IPS-20b (cell line): ENCODE measurements around the gene SCTR.

Source experiments
- H3K27ac ChIP-seq: one replicate; pipeline ENCODE4 v1.5.1; 2013; ENCODE audit warnings: low read length
- H3K27me3 ChIP-seq: 2 replicates; pipeline ENCODE4 v1.6.1; 2013; ENCODE audit warnings: mild to moderate bottlenecking, low read length, inconsistent platforms; ENCODE audit not compliant: insufficient read depth
- H3K36me3 ChIP-seq: 2 replicates; pipeline ENCODE4 v1.6.1; 2013; ENCODE audit warnings: low read depth, mild to moderate bottlenecking, inconsistent platforms, low read length, moderate library complexity; ENCODE audit not compliant: insufficient read depth
- H3K4me1 ChIP-seq: 2 replicates; pipeline ENCODE4 v1.6.1; 2013; ENCODE audit warnings: mild to moderate bottlenecking, control low read depth, inconsistent platforms, low read length, moderate library complexity; ENCODE audit not compliant: insufficient read depth
- H3K4me3 ChIP-seq: 2 replicates; pipeline ENCODE4 v1.5.1; 2013; ENCODE audit warnings: mild to moderate bottlenecking, low read length, inconsistent platforms
- H3K9ac ChIP-seq: 2 replicates; pipeline ENCODE4 v1.6.1; 2013; ENCODE audit warnings: low read depth, mild to moderate bottlenecking, inconsistent platforms, low read length, moderate library complexity
- H3K9me3 ChIP-seq: 2 replicates; pipeline ENCODE4 v1.6.1; 2013; ENCODE audit warnings: mild to moderate bottlenecking, low read depth, low read length, inconsistent platforms; ENCODE audit not compliant: insufficient read depth

The SCTR gene

GRCh38 chr2:119544939-119545475, 20.7 kb upstream of the SCTR start:
- H3K9ac ChIP-seq = peak overlapping the region; percentile 77; the same call in 1 of the 2 replicates
- peaks cover 25% of the 10 kb centered on the region for H3K27me3 ChIP-seq
- H3K9me3 ChIP-seq = no peaks in the 10 kb centered on the region
- H3K4me3 ChIP-seq = peak overlapping the region; percentile 74
- H3K27ac ChIP-seq = no peak overlapping the region
- no peaks in the 10 kb centered on the region for H3K4me1 ChIP-seq
- H3K36me3 ChIP-seq = no peaks in the 10 kb centered on the region

GRCh38 chr2:119544075-119544938, 20.0 kb upstream of the SCTR start, which contains the start of gene CFAP221:
CFAP221 (plus strand) TSS chr2:119544449; CDS start chr2:119546132, 1,683 bp downstream.
- H3K4me3 ChIP-seq = peak within 1 kb of the TSS; percentile 74
- no peaks in the 10 kb centered on the region for H3K9me3 ChIP-seq
- peak within 1 kb of the TSS; percentile 77 for H3K9ac ChIP-seq
- no peak within 1 kb of the TSS for H3K27ac ChIP-seq
- no peaks in the 10 kb centered on the region for H3K4me1 ChIP-seq
- no peaks in the 10 kb centered on the region for H3K36me3 ChIP-seq
- H3K27me3 ChIP-seq = peaks cover 25% of the 10 kb centered on the region

GRCh38 chr2:119541476-119541875, 17.2 kb upstream of the SCTR start:
- no peaks in the 10 kb centered on the region for H3K4me1 ChIP-seq
- no peaks in the 10 kb centered on the region for H3K36me3 ChIP-seq
- no peaks in the 10 kb centered on the region for H3K9me3 ChIP-seq
- peaks cover 24% of the 10 kb centered on the region for H3K27me3 ChIP-seq
- no peak overlapping the region for H3K9ac ChIP-seq
- no peak overlapping the region for H3K27ac ChIP-seq
- H3K4me3 ChIP-seq = no peak overlapping the region

GRCh38 chr2:119537792-119538191, 13.5 kb upstream of the SCTR start:
- Histone ChIP-seq H3K4me3 (no peak overlapping the region), H3K9me3 (peaks cover 14% of the 10 kb centered on the region; the same call in 1 of the 2 replicates), H3K27me3 (no peaks in the 10 kb centered on the region; the same call in 1 of the 2 replicates), H3K9ac (no peak overlapping the region), H3K36me3 (no peaks in the 10 kb centered on the region), H3K27ac (no peak overlapping the region), H3K4me1 (no peaks in the 10 kb centered on the region; the same call in 1 of the 2 replicates)

- peaks cover 16% of the 10 kb centered on the region; the same call in 1 of the 2 replicates for H3K9me3 ChIP-seq
- H3K36me3 ChIP-seq = no peaks in the 10 kb centered on the region
- H3K27ac ChIP-seq = no peak overlapping the region
- no peaks in the 10 kb centered on the region for H3K27me3 ChIP-seq
- no peaks in the 10 kb centered on the region; the same call in 1 of the 2 replicates for H3K4me1 ChIP-seq
- H3K9ac ChIP-seq = no peak overlapping the region
- H3K4me3 ChIP-seq = no peak overlapping the region
Measured at GRCh38 chr2:119536707-119537106, 12.4 kb upstream of the SCTR start.

GRCh38 chr2:119536211-119536610, 11.9 kb upstream of the SCTR start:
- no peaks in the 10 kb centered on the region for H3K36me3 ChIP-seq
- no peak overlapping the region for H3K27ac ChIP-seq
- no peak overlapping the region for H3K4me3 ChIP-seq
- no peaks in the 10 kb centered on the region; the same call in 1 of the 2 replicates for H3K4me1 ChIP-seq
- no peaks in the 10 kb centered on the region for H3K27me3 ChIP-seq
- H3K9me3 ChIP-seq = peaks cover 16% of the 10 kb centered on the region; the same call in 1 of the 2 replicates
- no peak overlapping the region for H3K9ac ChIP-seq

GRCh38 chr2:119533560-119533959, 9.3 kb upstream of the SCTR start:
- no peaks in the 10 kb centered on the region for H3K27me3 ChIP-seq
- no peaks in the 10 kb centered on the region; the same call in 1 of the 2 replicates for H3K4me1 ChIP-seq
- H3K9ac ChIP-seq = no peak overlapping the region
- peaks cover 16% of the 10 kb centered on the region; the same call in 1 of the 2 replicates for H3K9me3 ChIP-seq
- H3K36me3 ChIP-seq = no peaks in the 10 kb centered on the region
- no peak overlapping the region for H3K27ac ChIP-seq
- no peak overlapping the region for H3K4me3 ChIP-seq

GRCh38 chr2:119531292-119531691, 7.0 kb upstream of the SCTR start:
- H3K4me3 ChIP-seq = no peak overlapping the region
- H3K36me3 ChIP-seq = no peaks in the 10 kb centered on the region
- peaks cover 16% of the 10 kb centered on the region; the same call in 1 of the 2 replicates for H3K9me3 ChIP-seq
- H3K9ac ChIP-seq = no peak overlapping the region
- peaks cover 17% of the 10 kb centered on the region for H3K27me3 ChIP-seq
- peaks cover 13% of the 10 kb centered on the region for H3K4me1 ChIP-seq
- no peak overlapping the region for H3K27ac ChIP-seq

- no peak overlapping the region for H3K27ac ChIP-seq
- peaks cover 4% of the 10 kb centered on the region; the same call in 1 of the 2 replicates for H3K9me3 ChIP-seq
- no peaks in the 10 kb centered on the region for H3K36me3 ChIP-seq
- H3K27me3 ChIP-seq = peaks cover 50% of the 10 kb centered on the region
- no peak overlapping the region for H3K9ac ChIP-seq
- no peak overlapping the region for H3K4me3 ChIP-seq
- H3K4me1 ChIP-seq = peaks cover 13% of the 10 kb centered on the region
Measured at GRCh38 chr2:119527999-119528398, 3.7 kb upstream of the SCTR start.

GRCh38 chr2:119525614-119526013, 1.3 kb upstream of the SCTR start:
- peaks cover 74% of the 10 kb centered on the region for H3K27me3 ChIP-seq
- no peak overlapping the region for H3K4me3 ChIP-seq
- H3K9me3 ChIP-seq = no peaks in the 10 kb centered on the region
- peaks cover 13% of the 10 kb centered on the region for H3K4me1 ChIP-seq
- H3K9ac ChIP-seq = no peak overlapping the region
- H3K36me3 ChIP-seq = no peaks in the 10 kb centered on the region
- H3K27ac ChIP-seq = no peak overlapping the region

GRCh38 chr2:119523383-119523951, 816 bp downstream of the SCTR start:
- H3K9ac ChIP-seq = no peak overlapping the region
- H3K36me3 ChIP-seq = no peaks in the 10 kb centered on the region
- no peaks in the 10 kb centered on the region for H3K9me3 ChIP-seq
- H3K27me3 ChIP-seq = peaks cover 82% of the 10 kb centered on the region
- no peak overlapping the region for H3K27ac ChIP-seq
- H3K4me3 ChIP-seq = peak overlapping the region; percentile 57
- H3K4me1 ChIP-seq = peaks cover 13% of the 10 kb centered on the region
